Lower lobe of right lung (tissue), 2 donors: ENCODE results near the gene EFCAB13. TPM values are rescaled to one million over a fixed set of nuclear protein-coding genes. Genes with fewer than 3 reads are reported as not detected.

Source experiments
- ATAC-seq, 2 donors: fragments of 200-7000 bp; cut with Tn5 transposase; one replicate each; pipeline ENCODE4 v1.9.1; 2020 to 2022; ENCODE audit warnings: mild to moderate bottlenecking in 2 of 2, moderate library complexity in 2 of 2
- DNase-seq: peaks from one replicate; pipeline ENCODE4 v3.0.0-alpha.2; 2020
- H3K27ac ChIP-seq: fragments of 200-600 bp; one replicate; pipeline ENCODE4 v1.8.0; 2022
- H3K27me3 ChIP-seq: fragments of 200-600 bp; one replicate; pipeline ENCODE4 v1.8.0; 2022; ENCODE audit warnings: low read depth
- H3K36me3 ChIP-seq: fragments of 200-600 bp; one replicate; pipeline ENCODE4 v1.8.0; 2022; ENCODE audit warnings: mild to moderate bottlenecking
- H3K4me1 ChIP-seq: fragments of 200-600 bp; one replicate; pipeline ENCODE4 v1.8.0; 2022
- H3K4me3 ChIP-seq: fragments of 200-600 bp; one replicate; pipeline ENCODE4 v1.8.0; 2022; ENCODE audit warnings: mild to moderate bottlenecking
- H3K9me3 ChIP-seq: fragments of 200-600 bp; one replicate; pipeline ENCODE4 v1.8.0; 2022
- intact Hi-C: fragments of 100-400 bp; cut with DNase I; formaldehyde crosslinking; loops from one replicate; pipeline ENCODE4 v1.11.0; 2022
- total RNA-seq: library from RNA; stranded (reverse); fragmentation: NEBNext Ultra II Directional; extraction: Animal tissue kit (Norgen Biotek cat#: 25700); gene quantifications from one replicate; pipeline ENCODE4 v1.2.1, GENCODE V29; 2021
- TF ChIP-seq, protein P1 (sequence below): fragments of 200-600 bp; IDR thresholded peaks from one replicate; pipeline ENCODE4 v1.8.0; 2022; ENCODE audit warnings: antibody characterized with exemption, mild to moderate bottlenecking
- donor health status: DM: no; HTN: yes; CAD: no; lungs with severe emphysema.

EFCAB13 gene
- total RNA-seq, 1 donor from 2014 or later: 13.0 TPM

DNA sequence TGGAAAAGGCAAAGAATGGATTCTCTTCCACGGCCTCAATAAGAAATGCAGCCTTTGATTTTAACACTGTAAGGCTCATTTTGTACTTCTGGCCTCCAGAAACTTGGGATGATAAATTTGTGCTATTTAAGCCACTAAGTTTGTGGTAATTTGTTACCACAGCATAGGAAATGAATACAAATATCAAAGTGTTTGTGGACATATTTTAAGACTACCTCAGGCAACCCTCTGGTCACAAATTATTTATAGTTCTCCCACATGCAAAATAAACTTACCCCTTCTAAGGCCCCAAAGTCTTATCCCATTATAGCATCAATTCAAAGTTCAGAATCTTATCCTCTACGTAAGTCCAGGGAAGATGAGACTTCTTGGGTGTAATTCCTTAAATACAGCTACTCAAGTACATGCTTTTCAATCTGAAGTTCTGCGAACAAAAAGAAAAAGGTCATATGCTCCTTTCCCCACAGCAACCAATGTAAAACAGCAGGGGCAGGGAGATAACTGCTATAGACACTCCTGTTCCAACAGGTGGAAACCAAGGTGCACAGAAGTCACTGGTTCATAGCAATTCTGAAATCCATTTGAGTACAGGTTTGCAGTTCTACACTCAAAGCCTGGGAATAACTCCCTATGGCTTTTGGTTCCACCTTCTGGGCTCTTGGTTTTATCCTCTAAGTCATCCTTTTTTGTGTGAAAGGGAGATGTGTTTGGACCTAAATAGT, 5.4 kb upstream of the EFCAB13 start:
- no peak overlapping the region for H3K27ac ChIP-seq

DNA sequence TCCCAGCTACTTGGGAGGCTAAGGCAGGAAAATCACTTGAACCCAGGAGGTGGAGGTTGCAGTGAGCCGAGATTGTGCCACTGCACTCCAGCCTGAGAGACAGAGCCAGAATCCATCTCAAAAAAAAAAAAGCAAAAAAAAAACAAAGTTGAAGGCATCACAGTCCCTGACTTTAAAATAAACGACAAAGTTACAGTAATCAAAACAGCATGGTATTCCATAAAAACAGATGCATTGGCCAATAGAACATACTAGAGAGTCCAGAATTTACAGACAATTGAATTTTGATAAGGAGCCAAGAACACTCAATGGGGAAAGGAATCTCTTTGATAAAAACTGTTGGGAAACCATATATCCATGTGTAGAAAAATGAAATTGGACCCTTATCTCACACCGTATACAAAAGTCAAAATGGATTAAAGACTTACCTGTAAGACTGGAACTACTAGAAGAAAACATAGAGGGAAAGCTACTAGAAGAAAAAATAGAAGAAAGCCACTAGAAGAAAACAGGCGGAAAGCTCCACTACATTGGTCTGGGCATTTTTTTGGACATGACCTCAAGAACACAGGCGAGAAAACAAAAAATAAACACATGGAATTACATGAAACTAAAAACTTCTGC, 2.8 kb upstream of the EFCAB13 start:
- Histone ChIP-seq H3K4me1 (peaks cover 7% of the 10 kb centered on the region), H3K27ac (no peak overlapping the region), H3K27me3 (no peaks in the 10 kb centered on the region), H3K36me3 (no peaks in the 10 kb centered on the region), H3K9me3 (no peaks in the 10 kb centered on the region), H3K4me3 (no peak overlapping the region)
- DNase-seq: no peak
- intact Hi-C loops: no loop called here
- no peak for ATAC-seq
- TF ChIP-seq, protein P1, sequence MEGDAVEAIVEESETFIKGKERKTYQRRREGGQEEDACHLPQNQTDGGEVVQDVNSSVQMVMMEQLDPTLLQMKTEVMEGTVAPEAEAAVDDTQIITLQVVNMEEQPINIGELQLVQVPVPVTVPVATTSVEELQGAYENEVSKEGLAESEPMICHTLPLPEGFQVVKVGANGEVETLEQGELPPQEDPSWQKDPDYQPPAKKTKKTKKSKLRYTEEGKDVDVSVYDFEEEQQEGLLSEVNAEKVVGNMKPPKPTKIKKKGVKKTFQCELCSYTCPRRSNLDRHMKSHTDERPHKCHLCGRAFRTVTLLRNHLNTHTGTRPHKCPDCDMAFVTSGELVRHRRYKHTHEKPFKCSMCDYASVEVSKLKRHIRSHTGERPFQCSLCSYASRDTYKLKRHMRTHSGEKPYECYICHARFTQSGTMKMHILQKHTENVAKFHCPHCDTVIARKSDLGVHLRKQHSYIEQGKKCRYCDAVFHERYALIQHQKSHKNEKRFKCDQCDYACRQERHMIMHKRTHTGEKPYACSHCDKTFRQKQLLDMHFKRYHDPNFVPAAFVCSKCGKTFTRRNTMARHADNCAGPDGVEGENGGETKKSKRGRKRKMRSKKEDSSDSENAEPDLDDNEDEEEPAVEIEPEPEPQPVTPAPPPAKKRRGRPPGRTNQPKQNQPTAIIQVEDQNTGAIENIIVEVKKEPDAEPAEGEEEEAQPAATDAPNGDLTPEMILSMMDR: no peak

More for the DNA sequence above, 5.4 kb upstream of the EFCAB13 start:
- TF ChIP-seq, protein P1: no peak
- intact Hi-C loops: loop anchor here (5.0 kb wide), 1 partner anchor 91 kb away; no protein-coding TSS in a partner anchor
- H3K27me3 ChIP-seq: no peaks in the 10 kb centered on the region
- H3K36me3 ChIP-seq: no peaks in the 10 kb centered on the region
- DNase-seq (no peak), ATAC-seq (no peak)
- peaks cover 16% of the 10 kb centered on the region for H3K4me1 ChIP-seq
- H3K9me3 ChIP-seq: no peaks in the 10 kb centered on the region
- H3K4me3 ChIP-seq: no peak overlapping the region

DNA sequence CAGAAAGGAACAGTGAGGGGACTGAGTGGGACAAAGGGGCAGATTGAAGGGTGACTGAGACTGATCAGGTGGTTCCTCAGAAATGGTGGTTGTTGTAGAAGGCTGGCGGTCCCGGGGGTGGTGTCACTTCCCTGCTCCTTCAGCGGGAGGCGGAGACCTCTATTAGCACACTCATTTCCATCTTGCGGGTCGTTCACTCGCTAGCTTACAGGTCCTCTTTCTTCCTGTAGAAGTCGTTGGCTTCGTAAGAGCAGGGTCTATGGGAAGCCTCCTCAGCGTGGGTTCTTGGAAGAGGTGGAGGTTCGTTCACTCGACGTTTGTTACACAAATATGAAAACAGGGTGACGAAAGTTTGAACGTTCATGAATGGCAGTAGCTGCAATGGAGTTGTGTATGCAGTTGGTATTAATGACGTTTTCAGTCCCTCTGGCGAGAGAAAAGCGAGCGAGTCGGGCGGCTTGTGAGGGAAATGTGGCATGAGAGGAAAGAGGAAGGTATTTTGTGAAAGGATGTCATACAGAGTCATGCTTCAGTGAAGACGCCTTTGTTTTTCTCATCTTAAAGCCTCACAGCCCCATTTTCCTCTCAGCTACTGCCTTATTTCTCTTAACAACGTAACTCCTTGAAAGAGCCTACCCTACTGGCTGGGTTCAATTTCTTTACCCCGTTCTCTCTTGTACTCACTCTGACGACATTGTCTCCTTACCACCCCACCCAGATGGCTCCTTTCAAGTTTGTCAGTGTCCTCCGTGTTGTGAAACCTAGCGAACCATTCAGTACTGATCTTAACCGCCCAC, 667 bp downstream of the EFCAB13 start:
- ATAC-seq: peak; percentile 74 to 78
- Histone ChIP-seq H3K4me3 (peak overlapping the region; percentile 62), H3K27me3 (no peaks in the 10 kb centered on the region), H3K27ac (peak overlapping the region; percentile 88), H3K36me3 (peaks cover 8% of the 10 kb centered on the region), H3K9me3 (no peaks in the 10 kb centered on the region), H3K4me1 (peaks cover 5% of the 10 kb centered on the region)
- TF ChIP-seq, protein P1: no peak
- DNase-seq: peak; percentile 77
- intact Hi-C loops: no loop called here

DNA sequence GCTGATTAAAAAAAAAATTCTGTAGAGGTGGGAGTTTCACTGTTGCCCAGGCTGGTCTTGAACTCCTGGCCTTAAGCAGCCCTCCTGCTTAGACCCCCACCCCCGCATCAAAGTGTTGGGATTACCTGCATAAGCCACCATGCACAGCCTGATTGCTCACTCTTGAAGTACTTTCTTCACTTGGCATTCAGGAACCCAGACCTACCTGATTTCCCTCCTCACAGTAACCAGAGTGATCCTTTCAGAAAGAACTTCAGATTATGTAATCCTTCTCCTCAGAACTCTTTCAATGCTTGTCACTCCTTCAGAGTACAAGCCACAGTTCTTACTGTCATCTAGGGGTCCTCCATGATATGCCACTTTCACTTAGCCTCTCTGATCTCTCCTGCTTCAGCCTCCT, 1.4 kb downstream of the EFCAB13 start:
- no peak for ATAC-seq
- no peak overlapping the region for H3K4me3 ChIP-seq
- TF ChIP-seq, protein P1: no peak
- peaks cover 5% of the 10 kb centered on the region for H3K4me1 ChIP-seq
- H3K27ac ChIP-seq: no peak overlapping the region
- H3K9me3 ChIP-seq: no peaks in the 10 kb centered on the region
- DNase-seq: no peak
- no peaks in the 10 kb centered on the region for H3K27me3 ChIP-seq
- intact Hi-C loops: no loop called here
- peaks cover 8% of the 10 kb centered on the region for H3K36me3 ChIP-seq

DNA sequence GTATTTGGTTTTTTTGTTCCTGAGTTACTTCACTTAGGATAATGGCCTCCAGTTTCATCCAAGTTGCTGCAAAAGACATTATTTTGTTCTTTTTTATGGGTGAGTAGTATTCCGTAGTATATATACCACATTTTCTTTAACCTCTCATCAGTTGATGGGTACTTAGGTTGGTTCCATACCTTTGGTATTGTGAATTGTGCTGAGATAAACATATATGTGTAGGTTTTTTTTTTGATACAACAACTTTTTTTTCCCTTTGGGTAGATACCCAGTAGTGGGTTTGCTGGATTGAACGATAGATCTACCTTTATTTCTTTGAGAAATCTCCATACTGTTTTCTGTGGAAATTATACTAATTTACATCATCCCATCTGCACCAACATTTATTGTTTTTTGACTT, 6.8 kb downstream of the EFCAB13 start:
- no peak overlapping the region for H3K27ac ChIP-seq
- no peaks in the 10 kb centered on the region for H3K9me3 ChIP-seq
- no peak for ATAC-seq
- peaks cover 8% of the 10 kb centered on the region for H3K36me3 ChIP-seq
- H3K27me3 ChIP-seq: no peaks in the 10 kb centered on the region
- H3K4me1 ChIP-seq: no peaks in the 10 kb centered on the region
- H3K4me3 ChIP-seq: no peak overlapping the region
- DNase-seq: no peak
- intact Hi-C loops: no loop called here
- TF ChIP-seq, protein P1: no peak
